22Rv1 (cell line): ENCODE measurements around the gene MAD1L1.

Experiments used
- H3K27ac ChIP-seq: fragments of 450-650 bp; 2 replicates; pipeline ENCODE4 v1.5.1; 2017
- ZFX ChIP-seq: fragments of 450-650 bp; IDR thresholded peaks from 2 replicates; pipeline ENCODE4 v1.6.1; 2017; ENCODE audit warnings: antibody characterized with exemption, borderline replicate concordance
- TF ChIP-seq, protein P1 (sequence below): fragments of 450-650 bp; IDR thresholded peaks from 2 replicates; pipeline ENCODE4 v1.5.1; 2017; ENCODE audit warnings: mild to moderate bottlenecking

MAD1L1 gene

DNA sequence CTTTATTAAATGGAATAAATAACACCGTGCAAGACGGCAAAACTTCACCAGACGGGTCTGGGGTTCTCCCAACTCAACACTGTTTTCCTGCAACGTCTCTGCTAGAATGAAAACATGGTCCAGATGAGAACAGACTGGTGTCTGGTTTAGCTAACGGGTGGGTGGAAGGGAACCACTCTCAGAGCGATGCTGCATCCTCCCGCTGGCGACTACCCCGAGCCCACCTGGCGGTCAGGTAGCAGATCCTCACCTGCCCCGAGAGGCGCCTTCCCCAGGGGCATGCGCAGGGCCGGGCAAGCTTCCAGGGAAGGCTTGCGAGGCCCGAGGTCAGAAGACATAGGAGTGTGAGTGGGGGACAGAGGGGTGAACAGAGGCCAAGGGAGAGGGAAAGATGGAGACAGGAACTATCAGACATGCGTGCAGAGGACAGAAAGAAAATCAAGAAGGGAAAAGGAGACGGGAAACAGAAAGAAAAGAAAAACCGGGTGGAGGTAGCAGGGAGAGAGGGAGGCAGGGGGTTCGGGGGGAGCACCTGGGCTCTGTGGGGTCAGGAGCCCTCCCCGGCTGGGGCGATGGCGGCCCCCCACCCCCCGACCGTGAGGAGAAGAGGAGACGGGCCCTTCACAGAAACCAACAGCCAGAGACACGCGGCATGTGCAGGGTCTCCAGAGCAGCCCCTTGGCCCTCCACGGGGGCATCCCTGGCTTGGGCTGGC lies 222.0 kb downstream of the MAD1L1 start:
- no peak overlapping the region for H3K27ac ChIP-seq
- TF ChIP-seq ZFX: no peak

DNA sequence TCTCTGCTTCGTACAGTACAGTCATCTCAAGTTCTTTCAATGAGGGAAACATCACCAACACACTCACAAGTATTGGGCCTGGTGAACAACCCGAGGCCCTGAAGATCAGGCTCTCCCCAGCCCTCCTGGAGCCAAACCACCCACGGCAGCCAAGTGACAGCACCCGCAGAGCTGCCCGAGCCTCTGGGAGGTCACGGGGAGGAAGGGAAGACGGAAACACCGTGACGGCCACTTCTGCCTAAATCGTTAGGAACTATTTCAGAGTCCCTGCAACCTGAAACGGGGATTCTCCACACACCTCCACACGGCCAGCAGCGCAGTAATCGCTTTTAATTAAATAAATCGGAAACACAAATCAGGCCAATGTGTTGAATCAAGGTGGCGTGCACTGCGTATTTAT lies 222.6 kb downstream of the MAD1L1 start:
- TF ChIP-seq, protein P1, sequence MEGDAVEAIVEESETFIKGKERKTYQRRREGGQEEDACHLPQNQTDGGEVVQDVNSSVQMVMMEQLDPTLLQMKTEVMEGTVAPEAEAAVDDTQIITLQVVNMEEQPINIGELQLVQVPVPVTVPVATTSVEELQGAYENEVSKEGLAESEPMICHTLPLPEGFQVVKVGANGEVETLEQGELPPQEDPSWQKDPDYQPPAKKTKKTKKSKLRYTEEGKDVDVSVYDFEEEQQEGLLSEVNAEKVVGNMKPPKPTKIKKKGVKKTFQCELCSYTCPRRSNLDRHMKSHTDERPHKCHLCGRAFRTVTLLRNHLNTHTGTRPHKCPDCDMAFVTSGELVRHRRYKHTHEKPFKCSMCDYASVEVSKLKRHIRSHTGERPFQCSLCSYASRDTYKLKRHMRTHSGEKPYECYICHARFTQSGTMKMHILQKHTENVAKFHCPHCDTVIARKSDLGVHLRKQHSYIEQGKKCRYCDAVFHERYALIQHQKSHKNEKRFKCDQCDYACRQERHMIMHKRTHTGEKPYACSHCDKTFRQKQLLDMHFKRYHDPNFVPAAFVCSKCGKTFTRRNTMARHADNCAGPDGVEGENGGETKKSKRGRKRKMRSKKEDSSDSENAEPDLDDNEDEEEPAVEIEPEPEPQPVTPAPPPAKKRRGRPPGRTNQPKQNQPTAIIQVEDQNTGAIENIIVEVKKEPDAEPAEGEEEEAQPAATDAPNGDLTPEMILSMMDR: no peak
- TF ChIP-seq ZFX: no peak
- H3K27ac ChIP-seq: no peak overlapping the region

DNA sequence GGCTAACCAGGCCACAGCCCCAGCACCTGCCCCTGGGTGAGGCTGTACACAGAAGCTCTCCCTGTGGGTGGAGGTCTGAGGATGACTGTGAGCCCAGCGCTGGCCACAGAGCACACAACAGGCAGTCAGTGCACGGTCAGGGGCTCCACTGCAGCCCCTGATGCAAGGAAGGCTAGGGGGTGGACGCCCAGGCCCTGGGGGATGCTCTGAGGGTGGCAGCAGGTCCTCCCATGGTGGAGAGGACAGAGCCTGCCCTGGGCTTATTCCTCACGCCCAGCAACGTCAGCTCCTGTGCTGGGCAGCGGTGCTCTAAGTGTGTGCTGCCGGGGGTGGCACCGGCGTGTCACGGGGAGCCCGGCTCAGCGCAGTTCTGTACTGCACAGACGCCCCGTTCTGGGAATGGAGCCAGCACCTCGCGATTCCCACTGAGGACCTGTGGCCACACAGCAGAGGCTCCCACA lies 223.2 kb downstream of the MAD1L1 start:
- H3K27ac ChIP-seq: no peak overlapping the region
- TF ChIP-seq ZFX: no peak
- TF ChIP-seq, protein P1: no peak

DNA sequence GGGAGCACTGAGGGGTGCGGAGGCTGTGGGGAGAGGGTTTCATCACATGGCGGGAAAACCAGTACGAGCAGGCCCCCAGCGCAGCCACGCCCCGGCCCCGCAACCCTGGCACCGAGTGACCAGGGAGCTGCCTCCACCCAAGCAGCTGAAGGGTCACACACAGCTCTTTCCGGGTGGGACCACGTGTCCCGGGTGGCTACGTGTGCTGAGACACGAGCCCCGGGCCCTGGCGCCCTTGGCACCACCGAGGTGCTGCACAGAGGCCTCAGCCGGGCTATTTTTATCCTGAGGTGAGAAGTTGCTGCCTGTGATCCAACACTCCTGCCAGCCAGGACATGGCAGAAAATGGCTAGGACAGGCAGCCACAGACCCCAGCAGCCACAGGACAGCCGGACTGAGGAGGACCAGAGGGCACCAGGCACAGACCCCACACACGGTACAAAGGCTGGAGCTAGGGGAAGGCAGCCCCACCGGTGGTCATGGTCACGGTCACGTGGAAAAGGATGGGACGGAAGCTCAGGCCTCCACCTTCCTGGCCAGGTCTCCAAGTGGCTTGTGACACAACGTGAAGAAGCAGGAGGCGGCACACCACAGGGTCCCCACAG lies 223.7 kb downstream of the MAD1L1 start:
- no peak for TF ChIP-seq ZFX
- no peak overlapping the region for H3K27ac ChIP-seq

DNA sequence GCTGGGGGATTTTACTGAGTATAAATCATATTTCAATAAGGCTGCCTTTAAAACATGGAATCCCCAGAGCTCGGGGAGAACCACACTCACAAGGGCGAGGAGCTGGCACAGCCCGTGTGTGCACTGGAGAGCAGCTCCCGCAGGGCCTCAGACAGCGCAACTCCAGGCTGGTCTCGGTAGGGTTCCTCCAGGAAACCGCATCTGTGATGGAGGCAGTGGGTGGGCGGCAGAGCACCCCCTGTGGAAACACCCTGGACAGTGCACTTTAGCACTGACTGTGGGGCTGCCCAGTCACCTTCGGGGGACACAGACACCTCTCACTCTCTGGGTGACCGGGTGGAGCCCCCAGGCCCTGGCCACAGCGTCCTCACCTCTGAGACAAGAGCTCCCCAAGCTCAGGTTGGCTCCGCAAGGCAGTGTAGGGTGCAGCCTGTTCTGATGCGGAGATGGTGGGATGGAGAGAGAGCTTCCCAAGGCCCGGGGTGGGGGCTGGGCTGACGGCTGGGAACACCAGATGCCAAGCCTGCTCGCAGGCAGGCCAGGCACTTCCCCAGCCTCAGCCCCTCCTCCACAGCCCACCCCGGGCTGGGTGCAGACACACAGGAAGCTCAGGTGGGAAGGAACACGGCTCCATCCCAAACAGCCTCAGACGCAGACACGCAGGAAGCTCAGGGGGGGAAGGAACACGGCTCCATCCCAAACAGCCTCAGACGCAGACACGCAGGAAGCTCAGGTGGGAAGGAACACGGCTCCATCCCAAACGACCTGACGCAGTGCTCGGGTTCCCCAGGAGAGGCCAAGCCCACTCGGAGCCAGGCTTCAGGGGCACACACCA lies 224.4 kb downstream of the MAD1L1 start:
- H3K27ac ChIP-seq: no peak overlapping the region
- no peak for TF ChIP-seq ZFX
- TF ChIP-seq, protein P1: no peak

DNA sequence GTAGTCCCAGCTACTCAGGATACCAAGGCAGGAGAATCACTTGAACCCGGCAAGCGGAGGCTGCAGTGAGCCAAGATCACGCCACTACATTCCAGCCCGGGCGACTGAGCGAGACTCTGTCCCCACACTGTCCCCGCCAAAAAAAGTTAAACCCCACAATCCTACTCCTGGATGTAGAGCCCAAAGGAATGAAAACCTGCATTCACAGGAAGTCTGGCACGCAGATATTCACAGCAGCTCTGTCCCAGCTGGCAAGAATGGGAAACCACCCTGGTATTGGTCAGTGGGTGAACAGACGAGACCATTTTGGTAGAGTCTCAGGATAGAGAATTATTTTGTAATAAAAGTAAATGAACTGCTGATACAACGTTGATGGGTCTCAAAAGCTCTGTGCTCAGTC lies 225.2 kb downstream of the MAD1L1 start:
- TF ChIP-seq, protein P1: no peak
- no peak for TF ChIP-seq ZFX
- H3K27ac ChIP-seq: no peak overlapping the region

DNA sequence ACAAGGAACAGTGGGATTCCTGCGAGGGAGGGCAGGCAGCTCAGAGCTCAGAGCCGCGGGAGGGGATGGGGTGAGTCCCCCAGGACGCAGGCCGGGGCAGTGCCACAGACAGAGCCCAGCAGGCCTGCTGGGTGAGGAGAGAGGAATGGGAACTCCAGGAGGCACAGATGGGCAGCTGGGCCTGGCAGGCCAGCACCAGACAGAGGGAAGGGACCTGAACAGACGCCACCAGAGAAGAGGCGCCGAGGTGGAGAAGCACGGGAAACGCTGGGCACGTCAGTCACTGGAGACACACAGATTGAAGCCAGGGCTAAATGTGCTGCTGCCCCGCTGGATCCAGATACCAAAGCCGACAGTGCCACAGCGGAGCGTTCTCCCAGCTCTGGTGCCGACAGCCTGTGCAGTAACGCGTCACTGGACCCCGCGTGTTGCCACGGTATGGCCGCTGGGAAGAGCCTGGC lies 225.8 kb downstream of the MAD1L1 start:
- no peak for TF ChIP-seq ZFX
- TF ChIP-seq, protein P1: no peak
- H3K27ac ChIP-seq: no peak overlapping the region

DNA sequence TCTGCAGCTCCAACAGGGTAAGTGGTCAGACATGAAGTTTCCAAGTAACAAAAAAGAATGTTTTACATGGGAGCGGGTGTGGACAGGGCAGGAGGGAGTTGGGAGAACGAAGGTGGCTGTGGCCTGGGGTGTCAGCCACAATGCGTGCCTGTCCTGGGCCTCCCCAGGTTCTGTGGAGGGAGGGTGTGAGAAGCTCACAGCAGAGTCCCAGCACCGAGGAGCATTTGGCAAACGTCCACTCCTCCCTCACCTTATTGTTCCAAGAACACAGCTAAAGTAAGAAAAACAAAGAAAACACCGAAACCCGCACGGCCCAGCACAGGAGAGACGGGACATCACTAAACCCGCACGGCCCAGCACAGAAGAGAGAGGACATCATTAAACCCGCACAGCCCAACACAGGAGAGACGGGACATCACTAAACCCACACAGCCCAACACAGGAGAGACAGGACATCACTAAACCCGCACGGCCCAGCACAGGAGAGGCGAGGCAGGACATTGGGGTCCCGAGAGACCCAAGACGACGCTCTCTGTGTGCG lies 226.4 kb downstream of the MAD1L1 start:
- no peak overlapping the region for H3K27ac ChIP-seq
- TF ChIP-seq, protein P1: no peak
- no peak for TF ChIP-seq ZFX
